Ovary (tissue), 3 donors: ENCODE results near the gene GALNT12.

Source experiments
- EP300 ChIP-seq: sonication (generic); formaldehyde crosslinking; IDR thresholded peaks from one replicate; pipeline ENCODE4 v1.6.1; 2017; ENCODE audit warnings: antibody characterized with exemption
- TF ChIP-seq, protein P1 (sequence below), 3 donors: fragments of 450-650 bp in 2 of 3; fragments of 200-600 bp in 1 of 3; IDR thresholded peaks; one replicate each; pipeline versions ENCODE4 v1.5.1 to v1.8.0; 2016 to 2022; ENCODE audit warnings: antibody characterized with exemption in 3 of 3, mild to moderate bottlenecking in 1 of 3
- donor health status: DM: no; HTN: no; CAD: no.

GRCh38 chr9:98831696-98832095, 24.2 kb downstream of the GALNT12 start:
- TF ChIP-seq, protein P1, sequence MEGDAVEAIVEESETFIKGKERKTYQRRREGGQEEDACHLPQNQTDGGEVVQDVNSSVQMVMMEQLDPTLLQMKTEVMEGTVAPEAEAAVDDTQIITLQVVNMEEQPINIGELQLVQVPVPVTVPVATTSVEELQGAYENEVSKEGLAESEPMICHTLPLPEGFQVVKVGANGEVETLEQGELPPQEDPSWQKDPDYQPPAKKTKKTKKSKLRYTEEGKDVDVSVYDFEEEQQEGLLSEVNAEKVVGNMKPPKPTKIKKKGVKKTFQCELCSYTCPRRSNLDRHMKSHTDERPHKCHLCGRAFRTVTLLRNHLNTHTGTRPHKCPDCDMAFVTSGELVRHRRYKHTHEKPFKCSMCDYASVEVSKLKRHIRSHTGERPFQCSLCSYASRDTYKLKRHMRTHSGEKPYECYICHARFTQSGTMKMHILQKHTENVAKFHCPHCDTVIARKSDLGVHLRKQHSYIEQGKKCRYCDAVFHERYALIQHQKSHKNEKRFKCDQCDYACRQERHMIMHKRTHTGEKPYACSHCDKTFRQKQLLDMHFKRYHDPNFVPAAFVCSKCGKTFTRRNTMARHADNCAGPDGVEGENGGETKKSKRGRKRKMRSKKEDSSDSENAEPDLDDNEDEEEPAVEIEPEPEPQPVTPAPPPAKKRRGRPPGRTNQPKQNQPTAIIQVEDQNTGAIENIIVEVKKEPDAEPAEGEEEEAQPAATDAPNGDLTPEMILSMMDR (IDR thresholded peaks at IDR 0.05) = no peak
- no peak for TF ChIP-seq EP300
